HCT116 (cell line): ENCODE measurements around the gene SLC44A2. TPM values are rescaled to one million over a fixed set of nuclear protein-coding genes. Genes with fewer than 3 reads are reported as not detected.

ENCODE experiments used
- ATAC-seq: fragments of 200-7000 bp; cut with Tn5 transposase; 2 replicates; pipeline ENCODE4 v1.9.1; 2020; ENCODE audit warnings: mild to moderate bottlenecking, moderate library complexity
- BruUV-seq: library from RNA; stranded (reverse); fragments of 400-500 nt; replicated peaks from 2 replicates; lab custom pipeline; 2021; lab: Mats Ljungman, UMichigan
- CTCF ChIA-PET: fragments of 300-600 bp; sonication (Branson Sonifier 250); formaldehyde crosslinking; loops from one replicate; lab custom pipeline; 2021; ENCODE audit warnings: antibody characterized with exemption; lab: Charles Lee
- POLR2A ChIA-PET: fragments of 300-600, 350-600 bp; sonication (Branson Sonifier 250); formaldehyde crosslinking; loops from one replicate; lab custom pipeline; 2021; ENCODE audit warnings: antibody characterized with exemption; lab: Charles Lee
- RAD21 ChIA-PET, 2 experiments: fragments of 300-600 bp; sonication (Branson Sonifier 250); formaldehyde crosslinking; loops; one replicate each; lab custom pipeline; 2023; ENCODE audit warnings: low total read pairs in 2 of 2; ENCODE audit not compliant: uncharacterized antibody in 2 of 2, unreplicated experiment in 2 of 2, low non-redundant PET in 1 of 2; lab: Charles Lee
- DNase-seq: peaks from one replicate; pipeline ENCODE4 v3.0.0-alpha.2; 2010; ENCODE audit warnings: low read depth, low spot score
- H2AFZ ChIP-seq: fragments of 200-600 bp; shearing (Covaris generic), sonication (generic); 2 replicates; pipeline ENCODE4 v1.6.1; 2017; ENCODE audit warnings: low read depth, mixed run types, mixed read lengths, antibody characterized with exemption, low read length; ENCODE audit not compliant: poor library complexity, severe bottlenecking
- H3K27ac ChIP-seq: 2 replicates; pipeline ENCODE4 v1.5.1; 2012; ENCODE audit warnings: low read depth, low read length
- H3K27me3 ChIP-seq: fragments of 200-600 bp; sonication (generic); 2 replicates; pipeline ENCODE4 v1.6.1; 2016; ENCODE audit warnings: mixed run types, low read length, mixed read lengths; ENCODE audit not compliant: insufficient read depth
- H3K36me3 ChIP-seq, 2 experiments: fragments of 200-500 bp in 1 of 2; fragments of 200-600 bp in 1 of 2; sonication (Bioruptor generic) in 1 of 2; sonication (generic) in 1 of 2; 2 replicates each; pipeline versions ENCODE4 v1.5.1 to v1.6.1; 2014 to 2016; ENCODE audit warnings: low read length in 2 of 2, inconsistent platforms in 1 of 2, mixed read lengths in 1 of 2, mixed run types in 1 of 2; ENCODE audit not compliant: insufficient read depth in 2 of 2, control insufficient read depth in 1 of 2
- H3K4me1 ChIP-seq, 2 experiments: fragments of 200-600 bp in 1 of 2; sonication (generic) in 1 of 2; 2 replicates each; pipeline versions ENCODE4 v1.5.1 to v1.6.1; 2012 to 2017; ENCODE audit warnings: low read length in 2 of 2, inconsistent platforms in 1 of 2, mild to moderate bottlenecking in 1 of 2, mixed read lengths in 1 of 2, mixed run types in 1 of 2, moderate library complexity in 1 of 2; ENCODE audit not compliant: insufficient read depth in 2 of 2, control insufficient read depth in 1 of 2
- H3K4me2 ChIP-seq: fragments of 200-600 bp; sonication (generic); 2 replicates; pipeline ENCODE4 v1.6.1; 2017; ENCODE audit warnings: mixed run types, low read length, mixed read lengths
- H3K4me3 ChIP-seq, 2 experiments: fragments of 200-600 bp in 1 of 2; sonication (generic) in 1 of 2; replicated peaks in 1 of 2; 2 replicates each; pipeline ENCODE4 v1.5.1; 2011 to 2016; ENCODE audit warnings: low read length in 2 of 2, control low read depth in 1 of 2, low read depth in 1 of 2, mild to moderate bottlenecking in 1 of 2, mixed read lengths in 1 of 2, mixed run types in 1 of 2
- H3K79me2 ChIP-seq: fragments of 200-600 bp; sonication (generic); 2 replicates; pipeline ENCODE4 v1.6.1; 2017; ENCODE audit warnings: mild to moderate bottlenecking, mixed run types, low read length, moderate library complexity, mixed read lengths; ENCODE audit not compliant: insufficient read depth
- H3K9ac ChIP-seq: fragments of 200-600 bp; sonication (generic); 2 replicates; pipeline ENCODE4 v1.6.1; 2016; ENCODE audit warnings: low read length, mixed read lengths
- H3K9me2 ChIP-seq: fragments of 200-600 bp; sonication (generic), shearing (Covaris generic); 2 replicates; pipeline ENCODE4 v1.6.1; 2017; ENCODE audit warnings: mixed run types, mild to moderate bottlenecking, moderate library complexity; ENCODE audit not compliant: insufficient read depth
- H3K9me3 ChIP-seq, 2 experiments: fragments of 200-500 bp in 1 of 2; fragments of 200-600 bp in 1 of 2; sonication (Bioruptor generic) in 1 of 2; sonication (generic) in 1 of 2; 2 replicates each; pipeline ENCODE4 v1.6.1; 2014 to 2017; ENCODE audit warnings: low read length in 2 of 2, mixed read lengths in 2 of 2, inconsistent platforms in 1 of 2, low read depth in 1 of 2, mild to moderate bottlenecking in 1 of 2, mixed run types in 1 of 2, moderate library complexity in 1 of 2; ENCODE audit not compliant: control insufficient read depth in 1 of 2, insufficient read depth in 1 of 2
- H4K20me1 ChIP-seq: fragments of 200-600 bp; sonication (generic), shearing (Covaris generic); 2 replicates; pipeline ENCODE4 v1.6.1; 2017; ENCODE audit warnings: mixed run types, mild to moderate bottlenecking, moderate library complexity; ENCODE audit not compliant: insufficient read depth
- CEBPB ChIP-seq: IDR thresholded peaks from 2 replicates; pipeline ENCODE4 v1.6.1; 2012; ENCODE audit warnings: low read depth
- FOSL1 ChIP-seq: IDR thresholded peaks from 2 replicates; pipeline ENCODE4 v1.6.1; 2012; ENCODE audit warnings: low read depth
- JUND ChIP-seq: IDR thresholded peaks from 2 replicates; pipeline ENCODE4 v1.6.1; 2012
- SIN3A ChIP-seq: IDR thresholded peaks from 2 replicates; pipeline ENCODE4 v1.6.1; 2012; ENCODE audit warnings: low read depth
- YY1 ChIP-seq: IDR thresholded peaks from 2 replicates; pipeline ENCODE4 v1.6.1; 2011; ENCODE audit warnings: low read length, low read depth, moderate library complexity, mild to moderate bottlenecking; ENCODE audit not compliant: insufficient replicate concordance; ENCODE audit errors: extremely low read depth
- ZNF274 ChIP-seq: fragments of 200-500 bp; sonication (Bioruptor generic); IDR thresholded peaks from 2 replicates; pipeline ENCODE4 v1.6.1; 2014; ENCODE audit warnings: mild to moderate bottlenecking, low read depth, low read length, inconsistent platforms
- intact Hi-C: fragments of 100-400 bp; cut with micrococcal nuclease; formaldehyde crosslinking; loops from 2 replicates; pipeline ENCODE4 v1.10.0; 2022
- total RNA-seq: library from RNA; stranded (reverse); gene quantifications from one replicate; pipeline ENCODE4 v1.2.1, GENCODE V29; 2021; ENCODE audit not compliant: unreplicated experiment

Gene SLC44A2
- total RNA-seq, 1 experiment from 2014 or later = 90.9 TPM

DNA sequence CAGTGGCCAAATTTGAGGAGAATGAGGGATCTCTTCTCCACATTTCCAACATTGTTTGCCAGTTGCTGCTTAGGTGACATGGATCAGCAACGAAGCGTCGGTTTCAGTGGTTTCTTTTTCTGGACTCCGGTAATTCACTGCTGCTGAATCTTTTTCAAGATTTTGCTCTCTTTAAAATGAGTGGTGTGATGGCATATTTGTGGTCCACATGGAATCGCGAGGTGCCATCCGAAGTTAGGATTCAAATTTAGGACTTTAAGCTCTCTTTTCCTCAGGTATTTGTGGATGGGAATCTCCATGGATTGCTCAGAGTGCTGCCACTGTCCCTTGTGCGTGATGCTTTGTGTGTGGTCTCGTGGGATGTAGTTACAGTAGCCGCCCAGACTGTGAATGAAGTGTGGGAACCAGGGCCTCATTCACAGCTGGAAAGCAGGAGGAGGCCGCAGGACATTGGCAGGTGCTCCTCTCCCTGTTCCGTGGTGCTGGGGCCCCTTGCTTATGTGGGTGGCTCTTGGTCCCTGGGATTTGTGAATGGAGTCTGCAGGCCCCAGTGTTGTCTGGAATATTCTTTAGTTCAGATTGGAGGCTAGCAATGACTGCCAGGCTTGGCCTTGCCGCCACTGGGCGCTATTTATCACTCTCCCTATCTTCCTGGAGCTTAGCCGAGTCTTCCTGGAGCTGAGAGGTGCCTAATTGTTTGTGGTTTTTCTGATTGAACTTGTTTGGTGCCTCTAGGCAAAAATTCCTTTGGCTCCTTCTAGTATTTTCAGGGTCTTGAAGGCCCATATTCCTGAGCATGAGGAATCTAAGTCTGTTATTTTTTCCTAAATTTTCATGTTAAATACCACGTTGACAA is 30.3 kb downstream of the SLC44A2 start:
- Histone ChIP-seq H3K27me3 (no peaks in the 10 kb centered on the region), H2AFZ (no peak overlapping the region)
- TF ChIP-seq ZNF274 (no peak), SIN3A (no peak), JUND (no peak), YY1 (no peak), CEBPB (no peak)
- TF ChIP-seq, all 23 proteins: peak for 0
- Histone ChIP-seq H3K4me3 (peak overlapping the region; percentile 80 to 92), H3K9me2 (no peaks in the 10 kb centered on the region), H3K79me2 (peaks cover 83% of the 10 kb centered on the region), H4K20me1 (peaks cover 36% of the 10 kb centered on the region; the same call in 1 of the 2 replicates), H3K4me1 (peaks cover 11 to 31% of the 10 kb centered on the region in 2 experiments), H3K9me3 (no peaks in the 10 kb centered on the region), H3K9ac (peak overlapping the region; percentile 100), H3K36me3 (peaks cover 3 to 35% of the 10 kb centered on the region in 2 experiments), H3K4me2 (peak overlapping the region; percentile 96), H3K27ac (peak overlapping the region; percentile 94)
- ATAC-seq = no peak
- CTCF ChIA-PET = interaction anchor here (1.0 kb wide), 1 partner anchor 74 kb away, joined by 3 read pairs; no protein-coding TSS in a partner anchor
- intact Hi-C loops = no loop called here
- BruUV-seq = TSS peak; percentile 48
- POLR2A ChIA-PET = no interaction called here
- RAD21 ChIA-PET = no interaction called here
- DNase-seq = no peak

DNA sequence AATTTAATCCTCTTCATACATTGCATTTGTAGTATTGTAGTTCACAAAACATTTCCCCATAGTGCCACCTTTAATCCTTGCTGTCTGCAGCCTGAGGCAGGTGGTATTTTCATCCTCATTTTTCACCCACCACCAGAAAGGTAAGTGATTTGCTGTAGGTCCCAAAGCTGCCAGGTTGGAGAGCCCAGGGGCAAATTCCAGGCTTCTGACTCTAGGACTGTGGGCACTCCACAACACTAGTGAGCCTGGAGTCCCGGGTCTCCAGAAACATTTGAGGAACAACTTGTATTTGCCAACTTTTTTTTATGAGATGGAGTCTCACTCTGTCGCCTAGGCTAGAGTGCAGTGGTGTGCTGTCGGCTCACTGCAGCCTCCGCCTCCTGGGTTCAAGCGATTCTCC is 35.0 kb downstream of the SLC44A2 start:
- peaks cover 9 to 41% of the 10 kb centered on the region in 2 experiments for H3K36me3 ChIP-seq
- no peaks in the 10 kb centered on the region for H3K9me3 ChIP-seq
- CTCF ChIA-PET = no interaction called here

More for the DNA sequence above, 35.0 kb downstream of the SLC44A2 start:
- ChIA-PET POLR2A (no interaction called here), RAD21 (no interaction called here)
- Histone ChIP-seq H3K4me2 (no peak overlapping the region), H3K4me1 (peaks cover 4 to 22% of the 10 kb centered on the region in 2 experiments), H3K4me3 (no peak overlapping the region), H3K27ac (no peak overlapping the region), H3K27me3 (no peaks in the 10 kb centered on the region), H3K79me2 (peaks cover 100% of the 10 kb centered on the region), H3K9ac (0 out of 2 replicates have a peak overlapping the region, but pooled peaks have one; percentile 11), H2AFZ (no peak overlapping the region), H3K9me2 (no peaks in the 10 kb centered on the region), H4K20me1 (peaks cover 52% of the 10 kb centered on the region; the same call in 1 of the 2 replicates)
- no peak for ATAC-seq
- intact Hi-C loops = no loop called here
- BruUV-seq = no TSS peak
- no peak for DNase-seq
- TF ChIP-seq FOSL1 = no peak
